GM23338 (cell line): ENCODE results near the gene AHNAK. TPM values are rescaled to one million over a fixed set of nuclear protein-coding genes. Genes with fewer than 3 reads are reported as not detected.

Source experiments
- ATAC-seq: fragments of 200-7000 bp; cut with Tn5 transposase; 3 replicates; pipeline ENCODE4 v1.9.1; 2020
- DNase-seq: peaks from one replicate; pipeline ENCODE4 v3.0.0-alpha.2; 2015; ENCODE audit warnings: low spot score
- H2AFZ ChIP-seq: fragments of 200-600 bp; sonication (generic); 2 replicates; pipeline ENCODE4 v1.8.0; 2016; ENCODE audit warnings: antibody characterized with exemption, mild to moderate bottlenecking, moderate library complexity
- H3F3A ChIP-seq: fragments of 200-600 bp; sonication (generic); replicated peaks from 2 replicates; pipeline ENCODE4 v1.8.0; 2017; ENCODE audit warnings: antibody characterized with exemption, mixed run types, low read depth
- H3K27ac ChIP-seq: fragments of 200-600 bp; sonication (generic); 2 replicates; pipeline ENCODE4 v1.6.1; 2016; ENCODE audit warnings: low read depth
- H3K27me3 ChIP-seq: fragments of 200-600 bp; sonication (generic); 2 replicates; pipeline ENCODE4 v1.8.0; 2016; ENCODE audit warnings: mild to moderate bottlenecking, mixed run types, moderate library complexity; ENCODE audit not compliant: insufficient read depth
- H3K36me3 ChIP-seq: fragments of 200-600 bp; sonication (generic); 2 replicates; pipeline ENCODE4 v1.8.0; 2016; ENCODE audit warnings: mild to moderate bottlenecking; ENCODE audit not compliant: insufficient read depth
- H3K4me1 ChIP-seq: fragments of 200-600 bp; sonication (generic); 2 replicates; pipeline ENCODE4 v1.8.0; 2016; ENCODE audit warnings: mild to moderate bottlenecking, moderate library complexity; ENCODE audit not compliant: insufficient read depth
- H3K4me2 ChIP-seq: fragments of 200-600 bp; sonication (generic); 2 replicates; pipeline ENCODE4 v1.7.1; 2017; ENCODE audit warnings: mixed run types
- H3K4me3 ChIP-seq: fragments of 200-600 bp; sonication (generic); 2 replicates; pipeline ENCODE4 v1.6.1; 2016; ENCODE audit warnings: mixed run types
- H3K79me2 ChIP-seq: fragments of 200-600 bp; sonication (generic); replicated peaks from 2 replicates; pipeline ENCODE4 v1.8.0; 2017; ENCODE audit warnings: mild to moderate bottlenecking; ENCODE audit not compliant: insufficient read depth
- H3K9me2 ChIP-seq: fragments of 200-600 bp; sonication (generic); 2 replicates; pipeline ENCODE4 v1.8.0; 2017; ENCODE audit not compliant: insufficient read depth
- H4K20me1 ChIP-seq: fragments of 200-600 bp; sonication (generic); replicated peaks from 2 replicates; pipeline ENCODE4 v1.8.0; 2017; ENCODE audit warnings: mild to moderate bottlenecking; ENCODE audit not compliant: insufficient read depth
- H3K27ac Mint-ChIP-seq: 2 replicates; pipeline ENCODE4 v1.8.0; 2020; ENCODE audit warnings: inconsistent platforms, mild to moderate bottlenecking, moderate library complexity, mixed read lengths
- H3K27me3 Mint-ChIP-seq: 3 replicates; pipeline ENCODE4 v1.8.0; 2022; ENCODE audit warnings: low read depth, mild to moderate bottlenecking, moderate library complexity, mixed read lengths, inconsistent platforms; ENCODE audit not compliant: insufficient read depth, poor library complexity
- H3K36me3 Mint-ChIP-seq: 3 replicates; pipeline ENCODE4 v1.8.0; 2021; ENCODE audit warnings: low read depth, mild to moderate bottlenecking, inconsistent platforms, moderate library complexity, mixed read lengths
- H3K4me1 Mint-ChIP-seq: 3 replicates; pipeline ENCODE4 v1.8.0; 2020; ENCODE audit warnings: mild to moderate bottlenecking, inconsistent platforms, mixed read lengths
- H3K4me3 Mint-ChIP-seq: 3 replicates; pipeline ENCODE4 v1.8.0; 2021; ENCODE audit warnings: moderate library complexity, mild to moderate bottlenecking, inconsistent platforms, mixed read lengths
- H3K9me3 Mint-ChIP-seq: 3 replicates; pipeline ENCODE4 v1.8.0; 2020; ENCODE audit warnings: moderate library complexity, mild to moderate bottlenecking, inconsistent platforms, mixed read lengths
- CREB1 ChIP-seq: fragments of 250-450 bp; sonication (Bioruptor Pico); IDR thresholded peaks from 2 replicates; pipeline ENCODE4 v1.5.0; 2020; ENCODE audit warnings: low read depth, mild to moderate bottlenecking, moderate library complexity
- ETS1 ChIP-seq: IDR thresholded peaks from 2 replicates; pipeline ENCODE4 v1.6.1; 2016; ENCODE audit warnings: antibody characterized with exemption
- EZH2phosphoT487 ChIP-seq: fragments of 200-600 bp; sonication (generic); IDR thresholded peaks from one replicate; pipeline ENCODE4 v1.8.1; 2018; ENCODE audit warnings: antibody characterized with exemption; ENCODE audit not compliant: unreplicated experiment
- JUNB ChIP-seq: IDR thresholded peaks from one replicate; pipeline ENCODE4 v1.6.1; 2016; ENCODE audit warnings: antibody characterized with exemption; ENCODE audit not compliant: unreplicated experiment
- ZNF114 ChIP-seq: fragments of 250-450 bp; sonication (Bioruptor Pico); IDR thresholded peaks from 2 replicates; pipeline ENCODE4 v1.5.0; 2020; ENCODE audit warnings: mild to moderate bottlenecking, moderate library complexity
- ZNF462 ChIP-seq: fragments of 250-450 bp; sonication (Bioruptor Pico); IDR thresholded peaks from 2 replicates; pipeline ENCODE4 v1.5.0; 2020; ENCODE audit warnings: mild to moderate bottlenecking, moderate library complexity
- polyA plus RNA-seq: library from polyadenylated mRNA; unstranded; fragments of >200 nt; fragmentation: Nextera tagmentation; extraction: Ambion mirVana; gene quantifications from 2 replicates; pipeline ENCODE4 v1.2.1, GENCODE V29; 2016
- total RNA-seq: library from RNA; depleted of rRNA; stranded (reverse); fragments of >200 nt; shearing (Covaris generic); gene quantifications from 2 replicates; pipeline ENCODE4 v1.2.3, GENCODE V29; 2014
- TF ChIP-seq, protein P1 (sequence below): IDR thresholded peaks from one replicate; pipeline ENCODE4 v1.6.1; 2018; ENCODE audit warnings: antibody characterized with exemption; ENCODE audit not compliant: unreplicated experiment
- TF ChIP-seq, protein P2 (sequence below), 2 experiments: fragments of 200-600 bp in 1 of 2; sonication (generic) in 1 of 2; conservative IDR thresholded peaks; 2 replicates each; pipeline versions ENCODE4 v1.5.1 to v1.6.1; 2016 to 2017; ENCODE audit warnings: antibody characterized with exemption in 2 of 2, low read depth in 2 of 2, mild to moderate bottlenecking in 2 of 2, moderate library complexity in 1 of 2

The AHNAK gene
- total and polyA plus RNA-seq, 2 experiments from 2014 or later, result 0.91 to 2.1 TPM

DNA sequence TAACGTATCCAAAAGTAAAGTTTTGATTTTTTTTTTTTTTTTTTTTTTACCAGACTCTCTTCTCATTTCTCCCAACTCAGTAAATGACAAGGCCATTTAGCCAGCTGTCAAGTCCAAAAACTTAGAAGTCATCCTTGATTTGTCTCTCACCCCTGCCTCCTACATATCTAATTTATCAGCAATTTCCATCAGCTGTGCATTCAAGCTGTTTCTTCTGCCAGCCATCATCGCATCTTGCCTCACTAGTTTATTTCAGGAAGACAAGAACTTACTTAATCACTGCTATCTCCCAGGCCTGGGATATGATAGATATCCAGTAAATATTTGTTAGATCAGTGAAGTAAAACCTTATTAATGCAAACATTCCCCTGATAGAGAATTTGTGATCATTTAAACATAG lies 80.2 kb downstream of the AHNAK start (continued):
- TF ChIP-seq, protein P1, sequence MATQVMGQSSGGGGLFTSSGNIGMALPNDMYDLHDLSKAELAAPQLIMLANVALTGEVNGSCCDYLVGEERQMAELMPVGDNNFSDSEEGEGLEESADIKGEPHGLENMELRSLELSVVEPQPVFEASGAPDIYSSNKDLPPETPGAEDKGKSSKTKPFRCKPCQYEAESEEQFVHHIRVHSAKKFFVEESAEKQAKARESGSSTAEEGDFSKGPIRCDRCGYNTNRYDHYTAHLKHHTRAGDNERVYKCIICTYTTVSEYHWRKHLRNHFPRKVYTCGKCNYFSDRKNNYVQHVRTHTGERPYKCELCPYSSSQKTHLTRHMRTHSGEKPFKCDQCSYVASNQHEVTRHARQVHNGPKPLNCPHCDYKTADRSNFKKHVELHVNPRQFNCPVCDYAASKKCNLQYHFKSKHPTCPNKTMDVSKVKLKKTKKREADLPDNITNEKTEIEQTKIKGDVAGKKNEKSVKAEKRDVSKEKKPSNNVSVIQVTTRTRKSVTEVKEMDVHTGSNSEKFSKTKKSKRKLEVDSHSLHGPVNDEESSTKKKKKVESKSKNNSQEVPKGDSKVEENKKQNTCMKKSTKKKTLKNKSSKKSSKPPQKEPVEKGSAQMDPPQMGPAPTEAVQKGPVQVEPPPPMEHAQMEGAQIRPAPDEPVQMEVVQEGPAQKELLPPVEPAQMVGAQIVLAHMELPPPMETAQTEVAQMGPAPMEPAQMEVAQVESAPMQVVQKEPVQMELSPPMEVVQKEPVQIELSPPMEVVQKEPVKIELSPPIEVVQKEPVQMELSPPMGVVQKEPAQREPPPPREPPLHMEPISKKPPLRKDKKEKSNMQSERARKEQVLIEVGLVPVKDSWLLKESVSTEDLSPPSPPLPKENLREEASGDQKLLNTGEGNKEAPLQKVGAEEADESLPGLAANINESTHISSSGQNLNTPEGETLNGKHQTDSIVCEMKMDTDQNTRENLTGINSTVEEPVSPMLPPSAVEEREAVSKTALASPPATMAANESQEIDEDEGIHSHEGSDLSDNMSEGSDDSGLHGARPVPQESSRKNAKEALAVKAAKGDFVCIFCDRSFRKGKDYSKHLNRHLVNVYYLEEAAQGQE, result no peak
- no peak for TF ChIP-seq ZNF114 (CRISPR knock-in tag)
- TF ChIP-seq EZH2phosphoT487, result no peak
- no peak for TF ChIP-seq ETS1
- TF ChIP-seq JUNB, result no peak

- Histone ChIP-seq H3K4me1 (no peaks in the 10 kb centered on the region), H3K4me3 (no peak overlapping the region), H3K4me2 (no peak overlapping the region), H3F3A (no peaks in the 10 kb centered on the region), H3K79me2 (no peaks in the 10 kb centered on the region), H3K9me2 (no peaks in the 10 kb centered on the region), H3K27ac (no peak overlapping the region), H4K20me1 (no peaks in the 10 kb centered on the region), H2AFZ (no peak overlapping the region), H3K36me3 (no peaks in the 10 kb centered on the region), H3K27me3 (no peaks in the 10 kb centered on the region)
- TF ChIP-seq CREB1 (CRISPR knock-in tag), result no peak
- TF ChIP-seq, protein P2, sequence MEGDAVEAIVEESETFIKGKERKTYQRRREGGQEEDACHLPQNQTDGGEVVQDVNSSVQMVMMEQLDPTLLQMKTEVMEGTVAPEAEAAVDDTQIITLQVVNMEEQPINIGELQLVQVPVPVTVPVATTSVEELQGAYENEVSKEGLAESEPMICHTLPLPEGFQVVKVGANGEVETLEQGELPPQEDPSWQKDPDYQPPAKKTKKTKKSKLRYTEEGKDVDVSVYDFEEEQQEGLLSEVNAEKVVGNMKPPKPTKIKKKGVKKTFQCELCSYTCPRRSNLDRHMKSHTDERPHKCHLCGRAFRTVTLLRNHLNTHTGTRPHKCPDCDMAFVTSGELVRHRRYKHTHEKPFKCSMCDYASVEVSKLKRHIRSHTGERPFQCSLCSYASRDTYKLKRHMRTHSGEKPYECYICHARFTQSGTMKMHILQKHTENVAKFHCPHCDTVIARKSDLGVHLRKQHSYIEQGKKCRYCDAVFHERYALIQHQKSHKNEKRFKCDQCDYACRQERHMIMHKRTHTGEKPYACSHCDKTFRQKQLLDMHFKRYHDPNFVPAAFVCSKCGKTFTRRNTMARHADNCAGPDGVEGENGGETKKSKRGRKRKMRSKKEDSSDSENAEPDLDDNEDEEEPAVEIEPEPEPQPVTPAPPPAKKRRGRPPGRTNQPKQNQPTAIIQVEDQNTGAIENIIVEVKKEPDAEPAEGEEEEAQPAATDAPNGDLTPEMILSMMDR (conservative IDR thresholded peaks at IDR 0.05; ENCODE audit: low read depth in 2 of 2), result 0 out of 4 replicates have a peak, but pooled peaks of 1 of the 2 experiments have one; percentile 8
- no peak for TF ChIP-seq ZNF462
- Mint-ChIP-seq H3K4me1 (no peaks in the 10 kb centered on the region; the same call in 2 of the 3 replicates), H3K27me3 (peaks cover 7% of the 10 kb centered on the region), H3K4me3 (no peak overlapping the region), H3K36me3 (no peaks in the 10 kb centered on the region), H3K9me3 (no peaks in the 10 kb centered on the region), H3K27ac (no peak overlapping the region)
- DNase-seq (no peak), ATAC-seq (no peak)
These were observed 82.0 kb downstream of the AHNAK start for GRCh38 chr11:62464655-62465054.
